ENCODE measurements around the gene SCIN.
"Not testable (repeated sequence)": the region's sequence is repeated elsewhere in the genome, so short reads cannot be mapped to it uniquely, and the experiment has no call there.

SCIN gene

DNA sequence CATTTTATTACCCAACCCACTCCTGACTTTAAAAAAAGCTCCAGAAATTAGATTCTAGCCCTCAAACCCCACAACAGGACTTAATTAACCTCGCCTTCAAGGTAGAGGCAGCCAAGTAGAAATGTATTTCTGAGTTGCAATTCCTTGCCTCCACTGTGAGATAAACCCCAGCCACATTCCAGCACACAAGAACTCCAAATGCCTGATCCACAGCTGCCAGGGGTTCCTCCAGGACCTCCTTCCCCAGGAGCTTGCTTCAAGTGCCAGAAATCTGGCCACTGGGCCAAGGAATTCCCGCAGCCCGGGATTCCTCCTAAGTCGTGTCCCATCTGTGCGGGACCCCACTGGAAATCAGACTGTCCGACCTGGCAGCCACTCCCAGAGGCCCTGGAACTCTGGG is 91.1 kb downstream of the SCIN start:
- no peak overlapping the region for H3K4me3 ChIP-seq (ENCODE audit: low read length)
- no peak for DNase-seq (ENCODE audit: low read depth)
- TF ChIP-seq, protein P1, sequence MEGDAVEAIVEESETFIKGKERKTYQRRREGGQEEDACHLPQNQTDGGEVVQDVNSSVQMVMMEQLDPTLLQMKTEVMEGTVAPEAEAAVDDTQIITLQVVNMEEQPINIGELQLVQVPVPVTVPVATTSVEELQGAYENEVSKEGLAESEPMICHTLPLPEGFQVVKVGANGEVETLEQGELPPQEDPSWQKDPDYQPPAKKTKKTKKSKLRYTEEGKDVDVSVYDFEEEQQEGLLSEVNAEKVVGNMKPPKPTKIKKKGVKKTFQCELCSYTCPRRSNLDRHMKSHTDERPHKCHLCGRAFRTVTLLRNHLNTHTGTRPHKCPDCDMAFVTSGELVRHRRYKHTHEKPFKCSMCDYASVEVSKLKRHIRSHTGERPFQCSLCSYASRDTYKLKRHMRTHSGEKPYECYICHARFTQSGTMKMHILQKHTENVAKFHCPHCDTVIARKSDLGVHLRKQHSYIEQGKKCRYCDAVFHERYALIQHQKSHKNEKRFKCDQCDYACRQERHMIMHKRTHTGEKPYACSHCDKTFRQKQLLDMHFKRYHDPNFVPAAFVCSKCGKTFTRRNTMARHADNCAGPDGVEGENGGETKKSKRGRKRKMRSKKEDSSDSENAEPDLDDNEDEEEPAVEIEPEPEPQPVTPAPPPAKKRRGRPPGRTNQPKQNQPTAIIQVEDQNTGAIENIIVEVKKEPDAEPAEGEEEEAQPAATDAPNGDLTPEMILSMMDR (conservative IDR thresholded peaks at IDR 0.05; ENCODE audit: low read length), result no peak

DNA sequence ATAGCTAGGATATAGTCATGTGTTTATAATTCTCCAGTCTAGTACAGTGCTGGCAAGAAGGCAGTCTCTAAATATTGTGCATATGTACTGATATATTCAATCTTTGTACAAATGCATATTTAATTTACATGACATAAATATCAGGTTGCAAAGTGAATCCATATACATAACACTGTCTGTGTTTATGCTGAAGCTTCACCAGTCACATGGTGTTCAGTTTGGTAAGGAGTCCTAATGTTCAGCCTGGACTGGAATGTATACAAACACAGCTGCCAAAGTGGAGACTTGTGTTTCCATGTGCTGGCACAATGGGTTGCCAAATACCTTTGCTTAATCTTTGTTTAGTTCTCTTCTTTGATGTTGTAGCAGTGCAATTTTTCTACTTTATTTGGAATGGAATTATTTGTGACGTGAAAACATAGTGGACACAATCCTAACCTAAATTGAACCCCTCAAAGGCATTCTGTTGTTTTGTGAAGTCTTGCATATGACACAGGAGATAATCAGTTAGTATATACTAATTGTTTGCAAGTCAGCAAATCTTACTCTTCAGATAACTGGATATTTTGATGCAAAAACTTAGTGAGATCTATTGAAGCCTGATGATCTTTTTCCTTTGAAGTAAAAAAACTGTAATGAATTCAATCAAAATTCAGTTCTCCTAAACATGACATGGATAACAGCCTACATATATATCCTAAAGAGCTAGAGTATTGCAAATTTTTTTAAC is 99.6 kb downstream of the SCIN start:
- DNase-seq (ENCODE audit: low read depth), result peak; percentile 66

DNA sequence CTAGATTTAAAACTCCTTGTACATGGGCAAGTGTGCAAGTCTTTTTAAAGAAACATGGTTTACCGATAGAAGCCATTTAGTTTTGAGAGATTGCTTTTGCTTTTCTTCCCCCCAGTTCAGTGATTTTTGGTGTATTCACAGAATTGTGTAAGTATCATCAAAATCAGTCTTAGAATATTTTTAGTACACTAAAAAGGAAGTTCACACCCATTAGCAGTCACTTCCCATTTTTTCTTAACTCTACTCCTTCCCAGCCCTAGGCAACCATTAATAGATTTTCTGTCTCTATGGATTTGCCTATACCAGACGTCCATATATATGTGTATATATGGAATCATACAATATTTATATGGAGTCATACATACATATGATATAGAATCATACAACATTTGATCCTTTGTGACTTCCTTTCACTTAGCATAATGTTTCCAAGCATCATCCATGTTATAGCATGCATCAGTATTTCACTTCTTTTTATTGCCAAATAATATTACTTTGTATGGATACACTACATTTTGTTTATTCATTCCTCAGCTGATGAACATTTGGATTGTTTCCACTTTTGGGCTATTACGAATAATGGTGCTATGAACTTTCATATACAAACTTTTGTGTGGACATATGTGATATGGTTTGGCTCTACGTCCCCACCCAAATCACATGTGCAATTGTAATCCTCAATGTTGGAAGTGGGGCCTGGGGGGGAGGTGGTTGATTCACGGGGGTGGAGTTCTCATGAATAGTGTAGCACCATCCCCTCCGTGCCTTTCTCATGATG is 100.4 kb downstream of the SCIN start:
- TF ChIP-seq, protein P1 (conservative IDR thresholded peaks at IDR 0.05; ENCODE audit: low read length), result no peak
- no peak for DNase-seq (ENCODE audit: low read depth)
- H3K4me3 ChIP-seq (ENCODE audit: low read length), result no peak overlapping the region

More for the DNA sequence above, 99.6 kb downstream of the SCIN start:
- TF ChIP-seq, protein P1 (conservative IDR thresholded peaks at IDR 0.05; ENCODE audit: low read length), result no peak
- no peak overlapping the region for H3K4me3 ChIP-seq (ENCODE audit: low read length)

DNA sequence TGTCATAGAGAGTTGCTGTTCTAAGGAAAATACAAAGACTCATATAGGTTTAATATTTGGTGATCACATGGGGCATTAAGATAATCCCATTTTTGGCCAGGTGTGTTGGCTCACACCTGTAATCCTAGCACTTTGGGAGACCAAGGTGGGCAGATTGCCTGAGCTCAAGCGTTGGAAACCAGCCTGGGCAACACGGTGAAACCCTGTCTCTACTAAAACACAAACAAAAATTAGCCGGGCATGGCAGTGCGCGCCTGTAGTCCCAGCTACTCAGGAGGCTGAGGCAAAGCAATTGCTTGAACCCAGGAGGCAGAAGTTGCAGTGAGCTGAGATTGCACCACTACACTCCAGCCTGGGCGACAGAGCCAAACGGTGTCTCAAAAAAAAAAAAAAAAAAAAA is 102.9 kb downstream of the SCIN start:
- not testable (repeated sequence) for DNase-seq (ENCODE audit: low read depth); H3K4me3 ChIP-seq (ENCODE audit: low read length)

DNA sequence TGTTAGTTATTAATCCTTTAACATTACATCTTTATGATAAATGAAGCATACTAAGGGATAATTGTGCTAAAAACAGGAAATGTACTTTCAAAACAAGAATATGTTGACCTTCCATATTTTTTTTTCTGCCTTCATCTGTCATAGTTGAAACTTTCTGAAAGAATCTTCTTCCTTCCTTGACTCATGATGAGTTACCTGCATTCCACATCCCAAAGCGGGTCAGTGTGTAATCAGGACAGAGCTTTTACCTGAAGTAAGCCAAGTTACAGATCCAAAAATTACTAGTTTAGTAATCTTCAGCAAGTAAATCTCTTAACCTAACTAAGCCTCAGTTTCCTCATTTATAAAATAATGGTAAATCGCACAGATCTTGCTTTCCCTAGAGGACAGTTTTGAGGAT is 103.5 kb downstream of the SCIN start:
- no peak for DNase-seq (ENCODE audit: low read depth)

DNA sequence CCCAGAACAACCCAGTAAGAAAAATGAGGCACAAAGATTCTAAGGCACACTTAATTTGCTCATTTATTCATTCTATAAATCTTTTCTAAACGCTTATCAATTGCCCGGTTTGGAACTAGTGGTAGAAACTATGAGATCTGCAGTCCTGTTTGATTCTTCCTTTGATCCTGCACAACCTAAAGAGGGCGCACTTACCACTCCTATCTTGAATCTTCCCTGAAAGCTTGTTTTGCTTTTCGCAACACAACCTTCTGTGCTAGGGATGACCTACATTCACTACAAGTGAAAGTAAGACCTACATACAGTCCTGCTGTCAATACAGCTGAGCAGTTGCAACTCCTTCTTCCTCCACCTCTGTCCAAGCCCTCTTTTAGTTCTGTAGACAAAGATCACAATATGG is 104.3 kb downstream of the SCIN start:
- TF ChIP-seq, protein P1 (conservative IDR thresholded peaks at IDR 0.05; ENCODE audit: low read length), result peak; percentile 48
- peak; percentile 38 for DNase-seq (ENCODE audit: low read depth)
- H3K4me3 ChIP-seq (ENCODE audit: low read length), result no peak overlapping the region

More for the DNA sequence above, 103.5 kb downstream of the SCIN start:
- H3K4me3 ChIP-seq (ENCODE audit: low read length), result no peak overlapping the region
- TF ChIP-seq, protein P1 (conservative IDR thresholded peaks at IDR 0.05; ENCODE audit: low read length), result no peak

DNA sequence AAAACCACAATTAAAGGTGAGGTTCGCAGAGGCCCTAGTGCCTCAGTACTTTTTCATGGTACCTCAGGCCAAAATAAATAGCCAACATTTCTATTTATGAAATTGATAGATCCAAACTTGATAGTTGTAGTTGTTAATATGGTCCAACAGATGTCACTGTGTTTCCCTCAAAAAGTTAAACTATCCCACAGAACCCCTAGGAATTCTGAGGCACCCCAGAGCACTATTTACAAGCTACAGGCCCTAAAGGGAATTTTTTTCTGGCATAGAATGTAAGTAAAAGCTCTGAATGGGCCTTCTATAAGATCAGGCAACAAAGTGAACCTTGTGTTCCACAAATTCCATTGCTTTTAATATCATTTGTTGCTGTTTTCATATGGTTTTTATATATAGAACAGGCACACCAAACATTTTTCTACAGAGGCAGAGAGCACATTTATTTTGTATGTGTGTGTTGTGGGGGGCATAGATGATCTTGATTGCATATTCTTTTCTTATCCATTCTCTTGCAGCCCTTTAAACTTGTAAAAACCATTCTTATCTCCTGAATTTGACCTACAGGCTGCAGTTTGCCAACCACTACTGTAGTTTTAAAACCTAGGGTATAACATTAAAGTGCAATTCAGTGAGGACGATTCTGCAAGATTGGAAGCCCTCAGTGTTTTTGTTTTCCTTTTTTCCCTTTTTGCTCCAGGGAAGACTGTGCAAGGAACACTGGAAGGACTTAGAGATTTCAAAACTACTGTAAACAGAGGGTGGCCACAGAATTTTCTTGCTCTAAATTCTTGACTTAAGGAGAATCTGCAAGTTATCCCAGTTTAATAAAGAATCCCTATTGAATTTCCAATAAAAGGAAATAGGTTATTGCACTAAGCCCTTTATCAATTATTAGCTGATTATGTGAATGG is 113.4 kb downstream of the SCIN start:
- no peak overlapping the region for H3K4me3 ChIP-seq (ENCODE audit: low read length)
- peak; percentile 27 for DNase-seq (ENCODE audit: low read depth)

More for the DNA sequence above, 113.4 kb downstream of the SCIN start:
- TF ChIP-seq, protein P1 (conservative IDR thresholded peaks at IDR 0.05; ENCODE audit: low read length), result peak; percentile 53

Data from AG10803 (cell line).